Measurements from ENCODE around the gene HSFX3.
A peak's percentile ranks its signal among the peaks of the same experiment; 100 is the strongest.
"Not testable (repeated sequence)": the region's sequence is repeated elsewhere in the genome, so short reads cannot be mapped to it uniquely, and the experiment has no call there.

Gene HSFX3

GRCh38 chrX:149545545-149546543, 3.9 kb downstream of the HSFX3 start:
- DNase-seq = not testable (repeated sequence)

GRCh38 chrX:149541521-149542047, 8.1 kb downstream of the HSFX3 start:
- no peak for DNase-seq

- peak; percentile 81 for DNase-seq
These were observed 8.9 kb downstream of the HSFX3 start, which contains the start of gene EOLA1 for GRCh38 chrX:149540621-149541520. Gene EOLA1 (plus strand): TSS chrX:149541012. CDS start chrX:149545631, 4,619 bp downstream.

GRCh38 chrX:149540131-149540620, 9.5 kb downstream of the HSFX3 start:
- DNase-seq = peak; percentile 77

DNA sequence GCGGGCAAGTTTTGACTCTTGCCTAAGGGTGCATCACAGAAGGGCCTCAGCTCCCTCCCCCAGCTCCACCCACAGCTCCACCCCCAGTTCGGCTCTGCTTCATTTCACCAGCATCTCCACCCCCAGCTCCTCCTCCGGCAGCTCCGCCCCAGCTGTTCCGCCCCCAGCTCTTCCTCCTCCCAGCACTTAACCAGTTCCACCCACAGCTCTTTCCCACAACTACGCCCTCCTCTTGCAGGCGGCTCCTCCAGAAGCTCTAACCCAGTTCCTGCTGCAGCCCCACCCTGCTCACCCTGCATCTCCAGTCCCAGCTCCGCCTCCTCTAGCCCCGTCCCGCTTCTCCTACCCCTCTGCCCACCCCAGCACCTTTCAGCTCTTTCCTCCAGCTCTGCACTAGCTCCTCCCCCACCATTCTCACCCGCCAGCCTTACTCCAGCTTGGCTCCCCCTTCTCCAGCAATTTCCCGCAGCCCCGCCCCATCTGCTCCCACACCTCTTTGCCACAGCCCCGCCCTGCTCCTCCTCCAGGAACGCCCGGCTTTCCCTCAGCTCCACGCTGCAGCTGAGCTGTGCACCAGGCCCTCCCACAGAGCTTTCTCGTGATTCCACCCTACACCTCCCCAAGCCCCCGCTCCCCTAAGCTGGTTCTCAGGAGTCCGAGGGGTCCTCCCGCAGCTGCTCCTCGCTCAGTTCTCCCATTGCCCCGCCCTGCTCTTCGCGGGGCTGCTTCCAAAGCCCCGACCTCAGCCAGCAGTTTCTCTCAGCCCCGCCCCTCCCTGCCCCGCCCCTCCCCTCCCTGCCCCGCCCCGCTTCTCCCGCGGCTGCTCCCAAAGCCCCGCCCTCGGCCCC, 10.2 kb downstream of the HSFX3 start:
- peak; percentile 72 for DNase-seq

GRCh38 chrX:149537474-149537873, 12.2 kb downstream of the HSFX3 start:
- not testable (repeated sequence) for DNase-seq

DNA sequence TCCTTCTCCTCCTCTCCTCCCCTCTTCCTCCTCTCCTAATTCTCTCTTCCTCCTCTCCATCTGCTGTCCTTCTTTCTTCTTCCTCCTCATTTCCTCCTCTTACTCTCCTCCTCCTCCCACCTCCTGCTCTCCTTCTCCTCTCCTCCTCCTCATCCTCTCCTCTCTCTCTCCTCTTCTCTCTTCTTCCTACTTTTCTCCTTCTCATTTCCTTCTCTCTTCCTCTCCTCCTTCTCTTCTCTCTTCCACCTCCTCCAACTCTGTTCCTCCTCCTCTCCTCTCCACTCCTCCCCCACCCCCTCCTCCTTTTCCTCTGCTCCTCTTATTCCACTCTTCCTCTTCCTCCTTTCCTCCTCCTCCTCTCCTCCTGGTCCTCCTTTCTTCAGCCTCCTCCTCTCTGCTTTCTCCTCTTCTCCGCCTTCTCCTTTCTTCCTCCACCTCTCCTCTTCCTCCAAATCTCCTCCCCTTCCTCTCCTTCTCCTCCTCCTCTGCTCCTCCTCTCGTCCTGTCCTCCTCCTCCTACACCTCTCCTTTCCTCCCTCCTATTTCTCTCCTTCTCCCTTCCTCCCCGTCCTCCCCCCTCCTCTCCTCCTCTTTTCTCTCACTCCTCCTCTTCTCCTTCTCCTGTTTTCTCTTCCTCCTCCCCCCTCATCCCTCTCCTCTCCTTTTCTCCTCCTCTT, 14.7 kb downstream of the HSFX3 start:
- not testable (repeated sequence) for DNase-seq

DNA sequence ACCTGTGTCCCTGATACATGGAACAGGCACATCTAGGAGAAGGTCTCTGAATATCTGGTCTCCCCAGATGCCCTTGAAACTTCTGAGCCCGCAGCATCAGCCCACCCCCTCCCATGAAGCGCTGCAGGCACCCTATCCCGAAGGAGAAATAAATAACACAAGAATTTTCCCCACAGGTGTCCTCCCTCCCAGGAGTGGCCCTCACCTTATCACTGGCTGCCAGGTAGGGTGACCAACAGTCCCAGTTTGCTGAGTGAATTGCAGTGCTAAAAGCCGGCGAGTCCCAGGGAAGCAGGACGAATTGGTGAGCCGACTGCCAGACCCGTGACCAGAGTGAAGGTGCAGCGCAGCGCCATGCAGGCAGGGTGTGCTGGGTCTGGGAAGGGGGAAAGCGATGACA, 15.7 kb downstream of the HSFX3 start:
- DNase-seq = not testable (repeated sequence)

- DNase-seq = not testable (repeated sequence)
These were observed 16.9 kb downstream of the HSFX3 start for GRCh38 chrX:149532868-149533267.

GRCh38 chrX:149531599-149531998, 18.1 kb downstream of the HSFX3 start:
- DNase-seq = no peak

DNA sequence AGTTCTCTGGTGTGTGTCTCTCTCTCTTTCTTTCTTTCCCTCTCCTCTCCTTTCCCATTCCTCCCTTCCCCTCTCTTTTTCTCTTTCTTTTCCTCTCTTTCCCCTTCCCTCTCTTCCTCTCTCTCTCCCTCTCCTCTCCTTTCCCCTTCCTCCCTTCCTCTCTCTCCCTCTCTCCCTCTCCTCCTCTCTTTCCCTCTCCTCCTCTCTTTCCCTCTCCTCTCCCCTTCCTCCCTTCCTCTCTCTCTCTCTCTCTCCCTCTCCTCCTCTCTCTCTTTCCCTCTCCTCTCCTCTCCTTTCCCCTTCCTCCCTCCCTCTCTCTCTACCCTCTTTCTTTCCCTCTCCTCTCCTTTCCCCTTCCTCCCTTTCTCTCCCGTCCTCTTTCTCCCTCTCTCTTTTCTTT, 21.3 kb downstream of the HSFX3 start:
- DNase-seq = no peak

DNA sequence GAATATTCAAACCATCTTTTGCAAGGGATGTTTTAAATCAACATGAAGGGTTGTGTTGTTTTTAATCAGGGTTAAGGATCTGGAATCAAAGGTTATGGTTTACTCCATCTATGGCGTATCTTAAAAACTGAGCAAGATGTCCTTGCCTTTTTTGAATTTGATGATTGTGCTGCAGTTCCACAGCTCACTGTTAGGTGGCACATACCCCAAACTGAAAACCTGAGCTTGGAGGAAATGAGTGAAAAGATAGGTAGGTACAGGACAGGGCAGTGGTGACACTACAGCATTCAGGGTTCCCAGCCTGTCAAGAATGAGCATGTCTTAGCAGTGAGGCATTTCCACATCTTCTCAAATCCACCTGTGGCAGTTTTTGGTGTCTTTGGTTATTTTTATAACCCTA, 22.0 kb downstream of the HSFX3 start:
- no peak for DNase-seq

DNA sequence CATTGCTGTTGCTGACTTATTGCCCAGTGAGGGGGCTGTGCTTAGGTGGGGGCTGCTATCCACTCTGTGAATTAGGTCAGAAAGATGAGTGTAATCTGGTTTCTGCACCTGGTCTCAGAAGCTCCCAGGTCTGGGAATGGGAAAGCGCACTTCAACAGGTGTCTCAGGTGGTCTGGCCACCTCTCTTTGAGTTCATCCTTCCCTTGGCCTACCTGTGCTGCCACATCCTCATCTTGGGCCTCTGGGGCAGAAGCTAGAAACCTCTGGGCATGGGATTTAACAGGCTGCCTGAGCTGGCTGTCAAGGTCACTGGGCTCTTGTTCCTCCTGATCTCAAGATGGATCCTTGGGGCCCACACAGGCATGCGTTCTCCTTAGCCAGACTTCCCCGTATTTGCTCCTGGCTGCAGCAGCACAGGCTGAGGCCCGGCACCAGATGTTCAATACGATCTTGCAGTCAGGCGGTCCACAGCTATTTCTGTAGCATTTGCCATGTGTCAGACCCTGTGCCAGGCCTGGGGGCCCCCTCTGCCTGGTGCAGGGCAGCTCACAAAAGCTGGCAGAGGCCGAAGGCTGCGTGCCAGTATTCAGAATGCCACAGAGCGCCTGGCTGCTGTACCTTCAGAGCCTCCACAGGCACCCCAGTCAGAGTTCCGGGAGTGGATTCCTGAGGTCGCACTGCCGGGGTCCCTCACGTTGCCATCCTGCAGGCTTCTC, 23.2 kb downstream of the HSFX3 start:
- not testable (repeated sequence) for DNase-seq

DNA sequence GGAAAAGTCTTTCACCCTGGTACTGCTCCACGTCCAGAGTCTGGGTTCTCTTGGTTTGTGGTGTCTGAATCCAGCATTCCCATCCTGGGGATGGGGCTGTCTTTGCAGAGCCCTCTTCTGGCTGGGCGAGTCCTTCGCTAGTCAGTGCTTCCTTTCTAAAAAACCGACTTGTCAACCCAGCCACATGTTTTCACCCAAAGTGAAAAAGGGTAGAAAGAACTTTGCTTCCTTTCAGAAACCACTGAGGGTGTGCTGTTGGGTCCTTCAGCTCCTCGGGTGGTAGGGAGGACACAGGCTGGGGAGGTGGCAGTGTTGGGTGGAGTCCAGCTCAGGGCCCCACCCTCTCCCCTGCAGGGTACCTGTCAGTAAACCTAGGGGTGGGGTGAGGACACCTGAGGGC, 23.8 kb downstream of the HSFX3 start:
- DNase-seq = not testable (repeated sequence)

DNA sequence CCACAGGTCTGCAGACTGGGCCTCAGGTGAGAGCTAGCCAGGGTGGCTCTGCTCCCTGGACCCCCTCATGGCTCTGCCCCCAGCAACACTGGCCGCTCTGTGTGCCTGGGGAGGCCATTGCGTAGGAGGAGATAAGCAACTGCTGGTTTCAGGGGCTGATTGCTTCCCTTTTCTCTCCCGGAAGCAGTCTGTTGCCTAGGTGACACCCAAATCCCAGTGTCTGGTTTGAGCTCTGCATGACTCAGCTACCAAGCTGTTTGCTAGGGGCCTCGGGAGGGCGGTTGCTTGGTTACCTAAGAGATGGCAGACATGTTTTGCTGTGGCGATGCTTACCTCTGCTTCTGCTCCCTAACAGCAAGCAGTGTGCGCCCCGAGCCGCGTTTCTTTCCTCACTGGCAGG, 24.3 kb downstream of the HSFX3 start:
- DNase-seq = peak; percentile 51

- DNase-seq = no peak
These were observed 26.8 kb downstream of the HSFX3 start for GRCh38 chrX:149522916-149523315.

DNA sequence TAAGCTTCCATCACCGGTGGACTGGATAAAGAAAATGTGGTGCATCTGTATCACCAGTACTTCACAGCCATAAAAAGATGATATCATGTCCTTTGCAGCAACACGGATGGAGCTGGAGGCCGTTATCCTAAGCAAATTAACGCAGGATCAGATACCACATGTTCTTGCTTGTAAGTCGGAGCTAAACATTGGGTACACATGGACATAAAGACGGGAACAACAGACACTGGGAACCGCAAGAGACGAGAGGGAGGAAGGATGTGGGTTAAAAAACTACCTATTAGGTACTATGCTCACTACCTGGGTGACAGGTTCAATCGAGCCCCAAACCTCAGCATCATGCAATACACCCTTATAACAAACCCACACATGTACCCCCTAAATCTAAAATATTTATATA, 28.3 kb downstream of the HSFX3 start:
- DNase-seq = no peak

DNA sequence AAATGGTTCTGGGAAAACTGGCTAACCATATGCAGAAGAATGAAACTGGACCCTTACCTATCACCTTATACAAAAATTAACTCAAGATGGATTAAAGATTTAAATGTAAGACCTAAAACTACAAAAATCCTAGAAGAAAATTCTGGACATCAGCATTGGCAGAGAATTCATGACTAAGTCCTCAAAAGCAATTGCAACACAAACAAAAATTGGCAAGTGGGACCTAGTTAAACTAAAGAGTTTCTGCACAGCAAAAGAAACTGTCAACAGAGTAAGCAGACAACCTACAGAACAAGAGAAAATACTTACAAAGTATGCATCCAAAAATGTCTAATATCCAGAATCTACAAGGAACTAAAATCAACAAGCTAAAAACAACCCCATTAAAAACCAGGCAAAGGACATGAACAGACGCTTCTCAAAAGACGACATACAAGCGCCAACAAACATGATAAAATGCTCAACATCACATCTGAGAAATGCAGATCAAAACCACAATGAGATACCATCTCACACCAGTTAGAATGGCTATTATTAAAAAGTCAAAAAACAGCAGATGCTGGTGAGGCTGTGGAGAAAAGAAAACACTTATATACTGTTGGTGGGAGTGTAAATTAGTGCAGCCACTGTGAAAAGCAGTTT, 29.0 kb downstream of the HSFX3 start:
- DNase-seq = not testable (repeated sequence)

GRCh38 chrX:149518236-149518635, 31.5 kb downstream of the HSFX3 start:
- DNase-seq = no peak

GRCh38 chrX:149517308-149517707, 32.4 kb downstream of the HSFX3 start:
- DNase-seq = no peak

All from DMS79 (cell line).